KMS-11 (cell line): Measurements from ENCODE around the gene LYPD1.

Experiments used
- H2AFZ ChIP-seq: fragments of 200-600 bp; sonication (generic); 2 replicates; pipeline ENCODE4 v1.6.1; 2016; ENCODE audit warnings: antibody characterized with exemption, mixed run types, low read depth
- H3K27ac ChIP-seq: fragments of 200-600 bp; sonication (generic); 2 replicates; pipeline ENCODE4 v1.6.1; 2016; ENCODE audit warnings: mild to moderate bottlenecking, mixed run types
- H3K27me3 ChIP-seq: fragments of 200-600 bp; sonication (generic); 2 replicates; pipeline ENCODE4 v1.6.1; 2017; ENCODE audit warnings: mild to moderate bottlenecking, low read depth, mixed run types, moderate library complexity; ENCODE audit not compliant: insufficient read depth
- H3K36me3 ChIP-seq: fragments of 200-600 bp; sonication (generic); 2 replicates; pipeline ENCODE4 v1.6.1; 2017; ENCODE audit warnings: mild to moderate bottlenecking, mixed run types; ENCODE audit not compliant: insufficient read depth
- H3K4me1 ChIP-seq: fragments of 200-600 bp; sonication (generic); 2 replicates; pipeline ENCODE4 v1.6.1; 2016; ENCODE audit warnings: mild to moderate bottlenecking, low read depth, mixed run types; ENCODE audit not compliant: poor library complexity, severe bottlenecking
- H3K4me2 ChIP-seq: fragments of 200-600 bp; sonication (generic); 2 replicates; pipeline ENCODE4 v1.7.0; 2016; ENCODE audit warnings: mild to moderate bottlenecking, mixed run types
- H3K4me3 ChIP-seq: fragments of 200-600 bp; sonication (generic); IDR thresholded peaks from 2 replicates; pipeline ENCODE4 v1.6.1; 2017; ENCODE audit warnings: low read depth, low read length, mixed read lengths; ENCODE audit not compliant: insufficient read depth
- H3K79me2 ChIP-seq: fragments of 200-600 bp; sonication (generic); 2 replicates; pipeline ENCODE4 v1.6.1; 2016; ENCODE audit warnings: low read depth, mixed run types; ENCODE audit not compliant: insufficient read depth
- H3K9ac ChIP-seq: fragments of 200-600 bp; sonication (generic); 2 replicates; pipeline ENCODE4 v1.6.1; 2016; ENCODE audit warnings: mild to moderate bottlenecking, mixed run types
- H4K20me1 ChIP-seq: fragments of 200-600 bp; sonication (generic); 2 replicates; pipeline ENCODE4 v1.6.1; 2016; ENCODE audit warnings: mild to moderate bottlenecking, mixed run types; ENCODE audit not compliant: insufficient read depth
- TF ChIP-seq, protein P1 (sequence below): fragments of 200-600 bp; sonication (generic); conservative IDR thresholded peaks from 2 replicates; pipeline ENCODE4 v1.6.1; 2017; ENCODE audit warnings: low read depth, mild to moderate bottlenecking, antibody characterized with exemption, low read length, moderate library complexity, mixed read lengths

The LYPD1 gene

DNA sequence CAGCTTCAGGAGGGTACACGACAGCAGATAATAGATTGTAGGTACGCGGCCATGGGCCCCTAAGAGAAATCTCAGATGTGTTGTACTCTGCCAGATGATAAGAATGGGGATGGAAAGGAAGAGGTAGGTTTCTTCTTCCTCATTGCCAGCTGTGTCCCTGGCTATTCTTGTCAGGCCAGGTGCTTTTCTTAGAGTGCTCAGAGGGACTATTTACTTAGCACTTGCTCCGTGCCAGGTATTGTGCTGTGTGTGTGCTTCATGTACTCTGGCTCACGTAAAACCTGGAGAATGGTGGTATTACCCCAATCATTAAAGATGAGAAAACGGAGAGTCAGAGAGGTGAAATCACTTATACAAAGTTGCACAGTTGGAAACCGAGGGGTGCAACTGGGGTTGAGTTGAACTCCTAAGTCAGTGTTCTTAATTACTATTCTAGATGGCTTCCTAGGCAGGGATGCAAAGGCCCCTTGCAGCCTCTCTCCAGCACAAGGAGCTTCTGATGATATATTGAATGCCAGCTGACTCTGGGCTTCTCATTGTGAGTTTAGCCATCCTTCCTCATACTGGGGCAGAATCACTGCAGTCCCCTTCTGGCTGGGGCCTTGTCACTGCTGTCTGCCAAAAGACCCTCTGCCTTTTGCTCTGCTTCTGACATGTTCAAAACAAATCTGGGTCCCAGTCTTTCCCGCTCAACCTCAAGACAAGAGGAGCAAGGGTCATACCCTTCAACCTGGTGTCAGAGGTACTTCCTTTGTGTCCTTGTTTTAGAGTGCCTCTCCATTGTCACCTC, 60.7 kb downstream of the LYPD1 start:
- TF ChIP-seq, protein P1, sequence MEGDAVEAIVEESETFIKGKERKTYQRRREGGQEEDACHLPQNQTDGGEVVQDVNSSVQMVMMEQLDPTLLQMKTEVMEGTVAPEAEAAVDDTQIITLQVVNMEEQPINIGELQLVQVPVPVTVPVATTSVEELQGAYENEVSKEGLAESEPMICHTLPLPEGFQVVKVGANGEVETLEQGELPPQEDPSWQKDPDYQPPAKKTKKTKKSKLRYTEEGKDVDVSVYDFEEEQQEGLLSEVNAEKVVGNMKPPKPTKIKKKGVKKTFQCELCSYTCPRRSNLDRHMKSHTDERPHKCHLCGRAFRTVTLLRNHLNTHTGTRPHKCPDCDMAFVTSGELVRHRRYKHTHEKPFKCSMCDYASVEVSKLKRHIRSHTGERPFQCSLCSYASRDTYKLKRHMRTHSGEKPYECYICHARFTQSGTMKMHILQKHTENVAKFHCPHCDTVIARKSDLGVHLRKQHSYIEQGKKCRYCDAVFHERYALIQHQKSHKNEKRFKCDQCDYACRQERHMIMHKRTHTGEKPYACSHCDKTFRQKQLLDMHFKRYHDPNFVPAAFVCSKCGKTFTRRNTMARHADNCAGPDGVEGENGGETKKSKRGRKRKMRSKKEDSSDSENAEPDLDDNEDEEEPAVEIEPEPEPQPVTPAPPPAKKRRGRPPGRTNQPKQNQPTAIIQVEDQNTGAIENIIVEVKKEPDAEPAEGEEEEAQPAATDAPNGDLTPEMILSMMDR: no peak
- H2AFZ ChIP-seq: no peak overlapping the region
- no peaks in the 10 kb centered on the region for H3K4me1 ChIP-seq
- H3K27me3 ChIP-seq: no peaks in the 10 kb centered on the region
- H3K36me3 ChIP-seq: no peaks in the 10 kb centered on the region
- H3K4me3 ChIP-seq: no peak overlapping the region
- no peak overlapping the region for H3K27ac ChIP-seq
- no peaks in the 10 kb centered on the region for H3K79me2 ChIP-seq
- no peaks in the 10 kb centered on the region for H4K20me1 ChIP-seq
- H3K9ac ChIP-seq: no peak overlapping the region
- H3K4me2 ChIP-seq: no peak overlapping the region

DNA sequence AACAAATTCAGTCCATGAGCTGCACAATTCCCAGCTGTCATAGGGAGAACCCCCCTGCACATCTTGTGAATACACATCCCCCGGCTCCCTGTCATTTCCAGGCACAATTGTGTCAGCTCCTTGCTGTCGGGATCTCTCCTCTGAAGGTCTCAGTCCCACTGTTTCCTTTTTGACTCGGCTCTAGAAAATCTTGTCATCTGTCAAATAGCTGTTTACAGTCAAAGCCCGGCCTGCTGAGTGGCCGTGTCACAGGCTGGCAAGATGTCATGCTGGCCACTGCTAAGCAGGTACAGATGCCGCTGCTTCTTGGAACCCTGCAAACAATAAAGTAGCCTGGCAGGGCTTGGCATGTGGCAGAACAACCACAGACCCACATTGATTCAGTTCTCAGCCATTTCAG, 61.7 kb downstream of the LYPD1 start:
- Histone ChIP-seq H3K27me3 (no peaks in the 10 kb centered on the region), H4K20me1 (no peaks in the 10 kb centered on the region), H3K9ac (no peak overlapping the region), H3K4me3 (no peak overlapping the region), H3K4me2 (no peak overlapping the region), H3K4me1 (no peaks in the 10 kb centered on the region), H3K79me2 (no peaks in the 10 kb centered on the region), H2AFZ (no peak overlapping the region), H3K27ac (no peak overlapping the region), H3K36me3 (no peaks in the 10 kb centered on the region)
- TF ChIP-seq, protein P1: no peak

DNA sequence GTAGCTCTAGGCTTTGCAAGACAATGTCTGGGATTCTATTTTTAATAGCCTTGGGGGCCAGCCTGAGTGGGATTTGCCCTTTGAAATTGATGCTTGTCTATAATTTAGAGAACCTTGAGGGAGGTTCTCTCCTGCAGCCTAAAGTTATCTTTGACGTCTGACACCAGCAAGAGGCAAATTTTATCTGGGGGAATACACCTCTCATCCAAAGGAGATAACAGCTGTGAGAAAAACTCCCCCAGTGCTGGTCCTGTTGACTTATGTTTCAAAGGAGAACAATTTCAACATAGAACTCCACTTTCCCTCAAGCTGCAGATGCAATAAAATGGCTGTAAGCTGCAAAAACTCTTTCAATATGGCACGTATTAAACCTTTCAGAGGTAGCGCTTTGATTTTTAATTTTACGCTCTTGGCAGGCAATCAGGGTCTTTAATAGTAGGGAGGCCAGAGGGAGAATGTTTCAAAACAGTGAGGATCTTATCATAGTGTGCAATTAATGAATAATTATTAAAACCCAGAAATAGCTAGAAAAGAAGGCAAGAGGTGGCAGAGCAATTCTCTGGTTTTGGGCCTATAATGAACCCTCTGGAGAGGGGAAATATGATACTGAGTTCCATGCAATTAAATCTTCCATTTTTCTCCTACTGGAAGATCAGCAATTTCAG, 62.4 kb downstream of the LYPD1 start:
- Histone ChIP-seq H2AFZ (no peak overlapping the region), H3K79me2 (no peaks in the 10 kb centered on the region), H3K4me3 (no peak overlapping the region), H3K9ac (no peak overlapping the region), H4K20me1 (no peaks in the 10 kb centered on the region), H3K4me1 (no peaks in the 10 kb centered on the region), H3K27me3 (no peaks in the 10 kb centered on the region), H3K36me3 (no peaks in the 10 kb centered on the region), H3K27ac (no peak overlapping the region), H3K4me2 (no peak overlapping the region)
- TF ChIP-seq, protein P1: no peak

DNA sequence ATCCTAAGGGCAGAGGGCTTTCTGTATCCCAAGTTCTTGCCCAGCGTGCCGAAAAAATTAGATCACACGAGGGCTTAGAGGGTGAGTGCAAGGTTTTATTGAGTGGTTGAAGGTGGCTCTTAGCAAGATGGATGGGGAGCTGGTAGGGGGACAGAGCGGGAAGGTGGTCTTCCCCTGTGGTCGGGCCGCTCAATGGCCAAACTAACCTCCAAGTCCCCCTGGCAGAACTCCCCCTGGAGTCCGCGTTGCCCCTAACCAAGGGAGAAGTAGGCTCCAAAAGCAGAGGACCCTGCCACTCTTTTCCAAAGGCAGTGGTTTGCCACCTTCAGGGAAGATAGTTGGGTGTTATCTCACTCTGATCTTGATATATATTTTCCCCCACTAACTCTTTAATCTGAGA, 63.4 kb downstream of the LYPD1 start:
- Histone ChIP-seq H3K27me3 (no peaks in the 10 kb centered on the region), H3K27ac (no peak overlapping the region), H3K4me1 (no peaks in the 10 kb centered on the region), H3K4me2 (no peak overlapping the region), H3K9ac (no peak overlapping the region), H3K36me3 (no peaks in the 10 kb centered on the region), H3K4me3 (no peak overlapping the region), H4K20me1 (no peaks in the 10 kb centered on the region), H2AFZ (no peak overlapping the region), H3K79me2 (no peaks in the 10 kb centered on the region)
- TF ChIP-seq, protein P1: no peak
